OCI-LY3 (cell line): ENCODE results near the gene MBD3L4.
A peak's percentile ranks its signal among the peaks of the same experiment; 100 is the strongest.

ENCODE experiments used
- H2AFZ ChIP-seq: fragments of 200-600, 300-600 bp; shearing (Covaris generic); 2 replicates; pipeline ENCODE4 v1.6.0; 2014; ENCODE audit warnings: antibody characterized with exemption, low read depth, low read length
- H3K27ac ChIP-seq: fragments of 200-600, 300-600 bp; sonication (generic); 2 replicates; pipeline ENCODE4 v1.5.1; 2014; ENCODE audit warnings: mild to moderate bottlenecking, low read length, moderate library complexity, mixed read lengths
- H3K27me3 ChIP-seq: fragments of 200-600, 300-600 bp; sonication (generic); 2 replicates; pipeline ENCODE4 v1.6.1; 2014; ENCODE audit warnings: low read depth, low read length, mixed read lengths
- H3K36me3 ChIP-seq: fragments of 200-600, 300-600 bp; sonication (generic); replicated peaks from 2 replicates; pipeline ENCODE3; 2014; ENCODE audit warnings: low read depth, low read length, mixed read lengths
- H3K4me1 ChIP-seq: fragments of 300-600, 200-600 bp; sonication (generic); 2 replicates; pipeline ENCODE4 v1.6.1; 2014; ENCODE audit warnings: low read length, mixed read lengths
- H3K4me2 ChIP-seq: fragments of 200-600, 300-600 bp; sonication (generic); 2 replicates; pipeline ENCODE4 v1.6.1; 2014; ENCODE audit warnings: low read length, mixed read lengths
- H3K4me3 ChIP-seq: fragments of 300-600, 200-600 bp; sonication (generic); 2 replicates; pipeline ENCODE4 v1.5.1; 2014; ENCODE audit warnings: antibody characterized with exemption, mild to moderate bottlenecking, low read length, moderate library complexity
- H3K79me2 ChIP-seq: fragments of 300-600, 200-600 bp; shearing (Covaris generic); 2 replicates; pipeline ENCODE4 v1.6.1; 2014; ENCODE audit warnings: mild to moderate bottlenecking, low read length, mixed read lengths
- H3K9ac ChIP-seq: fragments of 300-600, 200-600 bp; shearing (Covaris generic); 2 replicates; pipeline ENCODE4 v1.6.0; 2014; ENCODE audit warnings: mild to moderate bottlenecking, low read length, moderate library complexity
- H3K9me3 ChIP-seq: fragments of 200-600, 300-600 bp; shearing (Covaris generic); 2 replicates; pipeline ENCODE4 v1.6.1; 2014; ENCODE audit warnings: low read length, mixed read lengths; ENCODE audit not compliant: insufficient read depth
- H4K20me1 ChIP-seq: fragments of 200-600, 300-600 bp; sonication (generic); 2 replicates; pipeline ENCODE4 v1.6.1; 2016; ENCODE audit warnings: low read length, mixed read lengths; ENCODE audit not compliant: insufficient read depth
- CTCF ChIP-seq: fragments of 200-600, 300-600 bp; sonication (generic); IDR thresholded peaks from 2 replicates; pipeline ENCODE4 v1.5.1; 2014; ENCODE audit warnings: antibody characterized with exemption, low read length, low read depth
- EZH2phosphoT487 ChIP-seq: fragments of 200-600 bp; shearing (Covaris generic); IDR thresholded peaks from 2 replicates; pipeline ENCODE4 v1.6.1; 2018; ENCODE audit warnings: antibody characterized with exemption, mixed run types, low read depth

Gene MBD3L4

DNA sequence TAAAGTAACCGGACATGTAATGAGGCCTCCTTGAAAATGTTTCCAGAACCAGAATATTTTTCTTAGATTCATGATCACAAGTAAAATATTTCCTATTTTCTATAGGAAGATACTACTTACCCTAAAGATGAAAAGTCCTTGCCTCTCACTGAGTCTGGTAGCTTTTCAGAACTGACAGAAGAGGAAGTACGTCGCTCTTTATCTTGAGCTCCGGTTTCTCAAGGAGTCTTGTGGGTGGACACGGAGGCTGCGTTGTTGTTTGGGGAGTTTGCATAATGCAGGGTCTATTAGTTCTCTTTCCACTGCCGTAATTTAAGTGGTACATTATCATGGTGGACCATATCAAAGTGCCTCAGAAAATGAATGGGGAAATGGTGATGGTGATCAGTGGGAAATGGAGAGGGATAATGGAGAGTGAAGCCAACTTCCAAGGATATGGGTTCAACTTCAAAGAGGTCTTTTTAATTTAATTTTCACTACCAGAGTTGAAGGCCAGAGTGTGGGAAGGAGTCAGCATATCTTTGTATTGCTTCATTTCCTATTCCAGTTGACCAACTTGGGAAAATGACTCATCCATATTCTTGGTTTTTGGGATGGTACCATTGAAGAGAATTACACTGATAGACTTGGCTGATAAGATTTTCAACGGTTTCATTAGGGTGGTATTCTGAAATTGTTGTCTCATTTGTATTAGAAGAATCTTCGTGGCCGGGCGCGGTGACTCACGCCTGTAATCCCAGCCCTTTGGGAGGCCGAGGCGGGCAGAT lies 42.1 kb downstream of the MBD3L4 start:
- Histone ChIP-seq H3K9ac (no peak overlapping the region), H3K36me3 (no peaks in the 10 kb centered on the region), H3K4me2 (no peak overlapping the region), H2AFZ (no peak overlapping the region), H3K27ac (no peak overlapping the region), H3K4me3 (no peak overlapping the region), H3K4me1 (peaks cover 6% of the 10 kb centered on the region; the same call in 1 of the 2 replicates), H3K79me2 (no peaks in the 10 kb centered on the region), H3K27me3 (peaks cover 14% of the 10 kb centered on the region), H3K9me3 (no peaks in the 10 kb centered on the region), H4K20me1 (no peaks in the 10 kb centered on the region)
- TF ChIP-seq CTCF (no peak), EZH2phosphoT487 (no peak)

GRCh38 chr19:6996810-6997209 lies 43.2 kb downstream of the MBD3L4 start:
- H3K9me3 ChIP-seq: no peaks in the 10 kb centered on the region
- H3K36me3 ChIP-seq: no peaks in the 10 kb centered on the region
- peaks cover 14% of the 10 kb centered on the region for H3K27me3 ChIP-seq
- no peaks in the 10 kb centered on the region for H4K20me1 ChIP-seq
- H2AFZ ChIP-seq: no peak overlapping the region
- no peak overlapping the region for H3K27ac ChIP-seq
- no peak overlapping the region for H3K4me3 ChIP-seq
- H3K4me1 ChIP-seq: peaks cover 6% of the 10 kb centered on the region; the same call in 1 of the 2 replicates
- no peak overlapping the region for H3K9ac ChIP-seq
- no peak for TF ChIP-seq CTCF
- no peak for TF ChIP-seq EZH2phosphoT487
- H3K79me2 ChIP-seq: no peaks in the 10 kb centered on the region
- no peak overlapping the region for H3K4me2 ChIP-seq

GRCh38 chr19:6995054-6995453 lies 44.9 kb downstream of the MBD3L4 start:
- Histone ChIP-seq H3K9me3 (no peaks in the 10 kb centered on the region), H3K27ac (no peak overlapping the region), H3K4me3 (no peak overlapping the region), H4K20me1 (no peaks in the 10 kb centered on the region), H3K27me3 (peaks cover 3% of the 10 kb centered on the region; the same call in 1 of the 2 replicates), H3K4me1 (no peaks in the 10 kb centered on the region), H3K9ac (no peak overlapping the region), H3K36me3 (no peaks in the 10 kb centered on the region), H3K79me2 (no peaks in the 10 kb centered on the region), H3K4me2 (no peak overlapping the region), H2AFZ (no peak overlapping the region)
- no peak for TF ChIP-seq EZH2phosphoT487

DNA sequence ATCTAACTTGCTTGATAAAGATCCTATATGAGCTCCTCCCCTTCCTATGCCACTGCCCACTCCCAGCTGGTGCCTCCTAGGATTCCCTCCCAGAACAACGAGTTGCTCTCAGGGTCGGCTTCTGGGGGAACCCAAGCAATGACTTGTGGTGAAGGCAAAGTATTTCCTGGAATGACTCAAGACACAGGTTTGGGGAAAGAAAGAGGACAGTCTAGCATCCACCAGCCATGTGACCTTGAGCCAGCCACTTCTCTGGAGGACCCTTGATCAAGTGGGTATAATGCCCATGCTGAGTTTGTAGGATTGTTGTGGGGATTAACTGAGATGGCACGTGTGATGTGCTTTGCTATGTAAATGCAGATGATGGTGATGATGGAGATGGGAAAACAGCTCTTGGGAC lies 51.7 kb downstream of the MBD3L4 start:
- no peak for TF ChIP-seq CTCF
- H3K9me3 ChIP-seq: peaks cover 8% of the 10 kb centered on the region; the same call in 1 of the 2 replicates
- no peak overlapping the region for H2AFZ ChIP-seq
- H3K79me2 ChIP-seq: no peaks in the 10 kb centered on the region
- no peak overlapping the region for H3K4me3 ChIP-seq
- no peaks in the 10 kb centered on the region for H3K36me3 ChIP-seq
- no peak overlapping the region for H3K27ac ChIP-seq
- peaks cover 13% of the 10 kb centered on the region for H3K27me3 ChIP-seq
- H3K4me2 ChIP-seq: peak overlapping the region; percentile 37
- H4K20me1 ChIP-seq: no peaks in the 10 kb centered on the region
- no peak overlapping the region for H3K9ac ChIP-seq
- peaks cover 11% of the 10 kb centered on the region for H3K4me1 ChIP-seq
